Stimulated activated CD4-positive, alpha-beta T cell treated with anti-CD3 and anti-CD28 coated beads, Interleukin-15, amount 100 ng/mL, for 1 hour (primary cell): ENCODE results near the gene SLC49A4.
"Not testable (repeated sequence)": the region's sequence is repeated elsewhere in the genome, so short reads cannot be mapped to it uniquely, and the experiment has no call there.

ENCODE experiments used
- DNase-seq, 2 donors: peaks; one replicate each; pipeline ENCODE4 v3.0.0-alpha.2; 2020; ENCODE audit warnings: low read depth in 1 of 2, low spot score in 1 of 2

SLC49A4 gene

DNA sequence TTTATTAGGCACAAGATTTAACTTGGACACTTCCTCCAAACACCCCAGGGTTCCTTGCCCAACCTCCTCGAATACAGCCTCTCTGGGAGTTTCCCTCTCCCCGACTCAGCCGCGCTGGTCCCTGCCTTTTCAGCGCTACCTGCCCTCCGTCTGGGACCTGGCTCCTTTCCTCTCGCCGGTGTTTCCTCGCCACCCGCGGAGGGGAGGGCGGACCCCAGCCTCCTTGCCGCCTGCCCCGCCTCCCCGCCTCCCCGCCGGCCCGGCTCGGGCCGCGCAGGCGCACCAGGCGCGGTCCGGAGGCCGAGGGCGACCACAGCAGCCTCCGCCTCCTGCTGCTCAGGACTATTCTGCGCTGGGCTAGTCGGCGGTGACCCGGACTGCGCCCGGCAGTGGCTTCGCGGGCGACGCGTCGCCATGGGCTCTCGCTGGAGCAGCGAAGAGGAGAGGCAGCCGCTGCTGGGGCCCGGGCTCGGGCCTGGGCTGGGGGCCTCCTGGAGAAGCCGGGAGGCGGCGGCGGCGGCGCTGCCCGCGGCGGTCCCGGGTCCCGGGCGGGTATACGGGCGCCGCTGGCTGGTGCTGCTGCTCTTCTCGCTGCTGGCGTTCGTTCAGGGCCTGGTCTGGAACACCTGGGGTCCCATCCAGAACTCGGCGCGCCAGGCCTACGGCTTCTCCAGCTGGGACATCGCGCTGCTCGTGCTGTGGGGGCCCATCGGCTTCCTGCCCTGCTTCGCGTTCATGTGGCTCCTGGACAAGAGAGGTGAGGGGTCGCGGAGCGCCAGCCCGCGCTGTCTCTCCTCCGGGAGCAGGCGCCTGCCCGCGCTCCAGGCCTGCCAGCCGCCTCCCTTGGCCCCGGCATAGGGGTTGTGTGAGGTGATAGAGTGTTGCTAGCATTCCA, at the start of gene SLC49A4:
SLC49A4 (plus strand) TSS at position 291 of the 895 bp plus-strand sequence; CDS start at position 415, 124 bp downstream.
- DNase-seq: peak; percentile 41 to 54

DNA sequence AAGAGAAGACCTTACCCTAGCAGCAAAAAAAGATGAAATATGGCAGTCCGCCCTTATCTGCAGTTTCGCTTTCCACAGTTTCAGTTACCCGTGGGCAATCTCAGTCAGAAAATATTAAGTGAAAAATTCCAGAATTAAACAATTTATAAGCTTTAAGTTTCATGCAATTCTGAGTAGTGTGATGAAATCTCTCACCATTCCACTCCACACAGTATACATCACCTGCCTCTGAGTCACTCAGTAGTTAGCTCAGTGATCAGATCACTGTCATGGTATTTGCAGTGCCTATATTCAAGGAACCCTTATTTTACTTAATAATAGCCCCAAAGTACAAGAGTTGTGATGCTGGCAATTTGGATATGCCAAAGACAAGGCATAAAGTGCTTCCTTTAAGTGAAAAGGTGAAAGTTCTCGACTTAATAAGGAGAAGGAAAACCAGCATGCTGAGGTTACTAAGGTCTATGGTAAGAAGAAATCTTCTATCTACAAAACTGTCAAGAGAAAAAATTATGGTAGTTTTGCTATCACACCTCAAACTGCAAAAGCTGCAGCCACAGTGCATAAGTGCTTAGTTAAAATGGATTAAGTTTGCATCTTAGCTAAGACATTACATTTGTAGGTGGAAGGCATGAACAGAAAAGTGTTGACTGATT, 49.4 kb upstream of the SLC49A4 start:
- DNase-seq: no peak

GRCh38 chr3:122747295-122747694, 47.6 kb upstream of the SLC49A4 start:
- DNase-seq: not testable (repeated sequence)

GRCh38 chr3:122748347-122748746, 46.5 kb upstream of the SLC49A4 start:
- DNase-seq: no peak

DNA sequence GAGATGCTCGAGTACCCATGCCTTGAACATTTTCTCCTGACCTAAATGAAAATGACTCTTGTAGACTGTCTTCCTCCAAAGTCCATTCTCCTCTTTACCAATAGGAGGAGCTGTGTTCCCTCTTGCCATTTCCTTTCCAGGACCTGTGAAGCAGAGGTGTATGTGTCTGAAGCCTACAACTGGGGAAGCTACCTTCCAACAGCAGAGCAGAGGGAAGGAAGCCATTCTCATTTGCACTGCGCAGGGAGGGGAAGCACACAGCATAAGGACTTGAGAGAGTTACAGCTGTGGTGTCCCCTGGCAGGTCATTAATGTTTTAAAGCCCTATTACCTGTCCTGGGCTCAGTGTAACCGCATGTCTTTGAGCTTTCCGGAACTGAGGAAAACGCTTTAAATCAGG, 39.9 kb upstream of the SLC49A4 start:
- DNase-seq: no peak

DNA sequence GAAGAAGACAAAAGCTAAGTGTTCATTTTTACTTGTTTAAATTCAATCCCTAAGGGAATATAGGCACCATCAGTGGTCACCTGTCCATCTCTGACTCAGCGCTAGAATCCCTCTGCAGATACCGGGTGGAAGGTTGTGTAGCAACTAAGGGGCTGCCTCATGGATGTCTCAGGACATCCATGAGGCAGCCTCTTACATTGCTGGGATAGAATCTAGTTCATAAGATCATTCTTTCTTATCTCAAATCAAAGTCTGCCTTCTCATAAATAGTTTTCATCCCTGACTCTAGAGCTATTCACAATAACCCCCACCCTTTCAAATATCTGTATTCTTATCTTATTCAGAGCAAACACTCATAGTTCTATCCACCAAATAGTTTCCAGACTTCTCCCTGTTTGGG, 39.4 kb upstream of the SLC49A4 start:
- no peak for DNase-seq

GRCh38 chr3:122758877-122759560, 35.9 kb upstream of the SLC49A4 start:
- no peak for DNase-seq

DNA sequence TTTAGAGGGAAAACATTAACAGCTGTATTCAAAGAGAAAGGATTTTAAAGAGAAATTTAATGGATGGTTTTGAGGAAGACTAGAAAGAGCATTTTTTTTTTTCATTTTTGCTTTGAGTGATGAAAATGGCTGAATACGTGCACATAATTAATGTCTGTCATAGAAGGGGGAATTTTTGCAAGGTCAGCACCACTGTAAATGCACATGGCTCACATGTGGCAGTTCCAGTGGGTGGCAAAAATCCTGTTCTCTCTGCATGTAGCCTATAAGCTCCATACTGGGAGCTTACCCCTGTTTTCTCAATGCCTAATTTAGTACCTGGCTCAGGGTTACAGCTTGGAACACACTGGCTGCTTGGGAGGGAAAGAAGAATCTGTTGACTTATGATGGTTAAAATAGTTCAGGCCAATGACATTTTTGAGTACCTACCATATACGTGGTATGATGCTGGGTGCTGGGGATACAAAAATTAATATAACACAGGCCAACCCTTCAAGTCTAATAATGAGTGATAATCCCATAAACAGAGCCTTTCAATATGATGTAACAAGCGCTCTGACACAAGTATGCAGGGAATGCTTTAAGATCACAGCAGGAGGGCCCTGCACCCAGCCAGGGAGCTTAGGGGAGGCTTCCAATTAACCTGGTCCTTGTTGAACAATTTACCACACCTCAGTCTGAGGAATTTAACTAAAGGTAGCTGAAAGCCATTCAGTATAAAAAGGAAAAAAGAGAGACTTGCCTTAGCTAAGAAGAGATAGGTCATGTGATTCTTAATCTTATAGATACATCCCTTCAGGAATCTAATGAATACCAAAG, 34.2 kb upstream of the SLC49A4 start:
- no peak for DNase-seq

DNA sequence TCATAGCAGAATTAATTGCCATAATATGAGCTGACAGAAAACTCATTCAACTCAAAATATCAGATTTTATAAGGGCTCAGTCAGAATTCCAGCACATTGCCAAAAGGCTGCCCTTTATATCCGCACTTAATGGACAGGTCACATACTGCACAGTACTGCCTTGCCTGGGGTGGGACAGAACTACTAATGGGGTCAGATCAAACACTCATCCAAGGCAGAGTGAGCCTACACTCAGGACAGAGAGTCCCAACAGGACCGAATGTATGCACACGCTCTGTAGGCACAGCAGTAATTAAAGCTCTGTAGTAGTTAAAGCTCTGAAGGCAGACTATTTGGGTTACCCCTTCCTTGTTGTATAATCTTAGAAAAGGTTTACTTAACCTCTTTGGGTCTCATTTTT, 28.4 kb upstream of the SLC49A4 start:
- DNase-seq: no peak

DNA sequence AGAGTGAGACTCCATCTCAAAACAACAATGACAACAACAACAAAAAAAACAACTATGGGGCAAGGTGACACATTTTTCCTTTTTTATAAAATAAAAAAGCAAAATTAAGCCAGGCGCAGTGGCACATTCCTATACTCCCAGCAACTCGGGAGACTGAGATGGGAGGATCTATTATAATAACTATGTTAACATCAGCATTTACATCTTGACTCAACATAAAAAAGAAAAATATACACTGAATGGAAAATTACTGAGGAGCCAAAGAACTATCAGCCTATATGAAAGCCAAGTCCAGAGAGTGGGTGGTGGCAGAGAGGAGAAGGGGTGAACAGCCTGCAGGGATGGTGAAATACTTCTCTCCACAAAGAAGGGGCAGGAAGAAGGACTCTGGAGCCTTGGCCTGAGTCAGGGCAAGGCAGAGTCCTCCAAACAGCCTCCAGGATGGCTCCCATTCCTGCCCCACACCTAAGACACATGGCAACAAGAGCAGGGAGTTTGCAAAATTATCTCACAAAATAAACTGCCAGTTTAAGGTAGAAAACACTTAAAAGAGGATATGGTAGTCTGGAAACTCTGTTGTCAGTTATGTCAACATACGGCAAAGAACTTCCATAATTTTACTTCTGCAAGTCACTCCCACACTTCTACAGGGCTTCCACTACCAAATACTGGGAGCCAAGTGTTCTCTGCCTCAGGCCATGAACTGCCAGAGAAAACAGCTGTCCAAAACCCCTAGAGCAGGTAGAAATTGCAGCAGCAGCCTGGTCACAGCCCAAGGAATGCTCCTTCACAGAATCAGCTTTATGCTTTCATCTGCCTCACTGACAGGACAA, 27.1 kb upstream of the SLC49A4 start:
- DNase-seq: no peak

DNA sequence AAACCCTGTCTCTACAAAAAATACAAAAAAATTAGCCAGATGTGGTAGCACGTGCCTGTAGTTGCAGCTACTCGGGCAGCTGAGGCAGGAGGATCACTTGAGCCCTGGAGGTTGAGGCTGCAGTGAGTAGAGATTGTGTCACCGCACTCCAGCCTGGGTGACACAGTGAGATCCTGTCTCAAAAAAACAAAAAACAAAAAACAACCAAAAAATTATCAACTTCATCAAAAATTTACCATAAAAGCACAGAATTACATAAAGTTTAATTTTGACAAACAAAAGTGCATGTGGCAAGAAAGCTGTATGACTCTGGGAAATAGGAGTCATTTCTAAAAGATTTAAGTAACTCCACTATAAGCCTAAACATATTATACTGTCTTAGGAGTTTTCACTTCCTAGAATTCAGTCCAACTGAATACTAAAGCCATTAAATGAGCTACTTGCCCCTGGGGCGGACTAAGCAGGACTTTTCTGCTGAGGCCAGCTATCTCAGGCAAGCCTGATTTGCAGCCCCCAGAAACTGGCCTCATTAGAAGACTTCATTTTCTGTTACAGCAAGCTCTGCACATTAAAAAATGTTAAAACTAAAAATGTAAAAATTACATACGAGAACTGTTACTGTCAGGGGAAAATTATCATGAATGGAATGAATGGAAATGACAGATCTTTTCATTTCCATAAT, 24.2 kb upstream of the SLC49A4 start:
- DNase-seq: no peak

GRCh38 chr3:122772827-122773226, 22.0 kb upstream of the SLC49A4 start:
- DNase-seq: no peak

- DNase-seq: no peak
These were observed 20.8 kb upstream of the SLC49A4 start for GRCh38 chr3:122773944-122774509.

- DNase-seq: no peak
These were observed 20.3 kb upstream of the SLC49A4 start for GRCh38 chr3:122774564-122774963.

DNA sequence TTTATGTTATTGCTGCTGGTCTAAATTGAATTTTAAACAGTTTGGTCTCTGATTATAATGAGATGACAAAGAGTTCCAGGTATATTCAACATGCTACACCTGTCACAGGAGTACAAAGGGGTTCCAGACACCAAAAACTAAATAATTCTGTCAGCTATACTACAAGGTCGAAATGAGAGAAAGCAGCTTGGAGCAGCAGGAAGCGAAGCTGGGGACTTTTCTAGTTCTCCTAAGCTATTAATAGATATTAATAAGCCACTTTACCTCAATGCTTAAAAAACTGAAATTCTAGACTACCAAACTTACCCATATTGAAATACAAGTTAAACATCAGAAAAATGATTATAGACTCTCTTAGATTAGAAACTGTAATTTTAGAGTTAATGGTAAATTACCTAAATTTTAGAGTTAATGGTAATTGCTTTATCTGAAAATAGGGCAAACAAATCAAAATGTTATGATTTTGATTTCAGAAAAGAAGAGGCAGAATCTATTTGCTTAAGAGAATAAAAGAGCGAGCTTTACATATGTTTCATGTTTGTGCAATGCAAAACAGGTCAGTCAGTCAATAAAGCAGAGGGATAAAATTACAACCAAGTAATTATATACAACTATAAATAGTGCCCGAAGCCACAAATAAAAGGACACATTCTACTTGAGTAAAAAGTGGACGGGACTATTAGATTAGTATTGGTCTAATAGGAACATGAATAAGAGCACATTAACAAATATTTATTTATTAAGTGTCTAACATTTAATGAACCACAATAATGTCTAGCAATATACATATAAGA, 18.0 kb upstream of the SLC49A4 start:
- DNase-seq: no peak

DNA sequence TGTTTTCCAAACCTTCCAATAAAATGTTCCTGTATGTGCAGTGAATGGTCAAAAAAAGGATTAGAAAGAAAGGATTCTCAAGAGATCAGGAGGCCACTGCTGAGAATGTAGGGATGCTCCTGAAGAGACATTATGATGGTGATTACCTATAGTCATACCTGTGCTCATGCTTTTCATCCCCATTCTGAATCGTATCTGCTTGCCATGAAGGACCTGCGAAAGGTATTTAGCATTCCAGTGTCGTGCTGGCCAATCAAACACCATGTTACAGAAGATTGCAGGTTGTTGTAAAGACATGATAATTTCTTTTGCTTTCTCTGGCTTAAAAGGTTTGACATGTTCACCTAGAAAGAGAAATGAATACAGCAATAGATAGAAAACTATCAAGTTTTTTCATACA, 17.3 kb upstream of the SLC49A4 start:
- DNase-seq: no peak

- no peak for DNase-seq
These were observed 12.1 kb upstream of the SLC49A4 start for GRCh38 chr3:122782804-122783203.

GRCh38 chr3:122784436-122784835, 10.4 kb upstream of the SLC49A4 start:
- no peak for DNase-seq
